ENCODE data around the gene TMEM238.
A peak's percentile ranks its signal among the peaks of the same experiment; 100 is the strongest.

TMEM238 gene

DNA sequence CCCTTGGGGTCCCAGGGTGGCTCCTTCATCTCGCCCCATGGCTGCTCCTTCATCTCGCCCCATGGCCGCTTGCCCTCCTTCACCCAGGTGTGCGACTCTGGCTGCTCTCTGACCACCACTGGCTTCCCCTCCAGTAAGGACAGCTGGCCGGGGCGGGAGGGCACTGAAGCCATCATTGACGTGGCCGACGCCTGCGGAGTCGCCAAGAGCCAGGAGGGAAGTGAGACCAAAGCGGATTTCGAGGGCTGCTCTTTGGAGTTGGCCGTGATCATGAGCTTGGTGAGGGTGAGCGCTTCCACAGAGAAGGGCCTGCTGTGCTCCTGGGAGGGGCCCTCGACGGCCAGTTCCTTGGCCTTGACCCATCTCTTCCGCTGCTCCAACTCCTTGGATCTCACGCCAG is 25.6 kb downstream of the TMEM238 start:
- no peak for DNase-seq (ENCODE audit: low read depth in 2 of 2)

DNA sequence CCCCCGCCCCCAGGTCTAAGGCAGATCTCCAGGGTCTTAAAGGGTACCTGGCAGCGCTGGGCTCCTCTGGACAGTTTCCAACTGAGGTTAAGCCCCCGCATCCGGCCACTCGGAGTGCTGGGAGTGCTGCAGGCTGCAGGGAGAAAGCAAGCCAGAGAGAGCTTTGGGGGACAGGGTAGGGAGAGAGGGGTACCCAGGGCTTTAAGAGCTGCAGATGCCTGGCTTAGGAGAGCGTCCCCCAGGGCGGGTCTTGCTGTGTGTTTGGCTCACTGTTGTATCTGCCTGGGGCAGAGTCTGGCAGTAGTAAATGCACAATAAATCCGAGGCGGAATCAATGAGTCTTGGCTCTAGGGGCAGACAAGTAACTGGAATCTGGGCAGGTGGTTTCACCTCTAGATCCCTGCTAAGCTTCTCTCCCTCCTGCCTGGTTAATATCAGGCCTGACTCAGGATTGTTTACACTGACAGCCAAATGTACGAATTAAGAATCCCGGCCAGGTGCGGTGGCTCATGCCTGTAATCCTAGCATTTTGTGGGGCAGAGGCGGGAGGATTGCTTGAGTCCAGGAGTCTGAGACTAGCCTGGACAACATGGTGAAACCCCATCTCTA is 28.8 kb downstream of the TMEM238 start:
- DNase-seq (ENCODE audit: low read depth in 2 of 2) = no peak

DNA sequence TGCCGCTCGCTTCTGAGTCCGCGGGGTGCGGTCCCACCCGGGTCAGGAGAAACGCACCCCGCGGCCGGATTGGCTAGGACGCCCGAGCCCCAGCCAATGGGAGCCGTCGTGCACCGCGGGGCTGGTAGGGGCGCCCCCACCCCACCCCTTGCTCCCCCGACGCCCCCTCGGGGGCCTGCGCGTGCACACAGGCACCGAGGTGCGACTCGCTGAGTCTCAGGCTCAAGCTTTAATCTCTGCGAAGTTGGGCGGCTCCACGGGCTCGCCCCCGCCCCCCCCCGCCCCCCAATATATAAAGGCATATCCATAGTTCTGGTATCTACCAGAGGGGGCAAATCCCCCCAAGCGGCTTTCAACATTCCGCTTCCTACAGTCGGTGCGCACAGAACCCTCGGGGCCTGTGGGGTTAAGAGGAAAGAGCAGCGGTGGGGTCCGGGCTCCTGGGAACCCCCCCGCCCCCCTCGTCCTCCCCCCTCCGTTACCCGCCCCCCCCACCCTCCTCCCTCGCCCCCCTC is 29.3 kb downstream of the TMEM238 start, which contains the start of gene COX6B2:
Gene COX6B2, minus strand, starts transcription at position 22 of the 515 bp plus-strand sequence. CDS start 198 bp downstream, outside the sequence.
- DNase-seq (ENCODE audit: low read depth in 2 of 2) = no peak

DNA sequence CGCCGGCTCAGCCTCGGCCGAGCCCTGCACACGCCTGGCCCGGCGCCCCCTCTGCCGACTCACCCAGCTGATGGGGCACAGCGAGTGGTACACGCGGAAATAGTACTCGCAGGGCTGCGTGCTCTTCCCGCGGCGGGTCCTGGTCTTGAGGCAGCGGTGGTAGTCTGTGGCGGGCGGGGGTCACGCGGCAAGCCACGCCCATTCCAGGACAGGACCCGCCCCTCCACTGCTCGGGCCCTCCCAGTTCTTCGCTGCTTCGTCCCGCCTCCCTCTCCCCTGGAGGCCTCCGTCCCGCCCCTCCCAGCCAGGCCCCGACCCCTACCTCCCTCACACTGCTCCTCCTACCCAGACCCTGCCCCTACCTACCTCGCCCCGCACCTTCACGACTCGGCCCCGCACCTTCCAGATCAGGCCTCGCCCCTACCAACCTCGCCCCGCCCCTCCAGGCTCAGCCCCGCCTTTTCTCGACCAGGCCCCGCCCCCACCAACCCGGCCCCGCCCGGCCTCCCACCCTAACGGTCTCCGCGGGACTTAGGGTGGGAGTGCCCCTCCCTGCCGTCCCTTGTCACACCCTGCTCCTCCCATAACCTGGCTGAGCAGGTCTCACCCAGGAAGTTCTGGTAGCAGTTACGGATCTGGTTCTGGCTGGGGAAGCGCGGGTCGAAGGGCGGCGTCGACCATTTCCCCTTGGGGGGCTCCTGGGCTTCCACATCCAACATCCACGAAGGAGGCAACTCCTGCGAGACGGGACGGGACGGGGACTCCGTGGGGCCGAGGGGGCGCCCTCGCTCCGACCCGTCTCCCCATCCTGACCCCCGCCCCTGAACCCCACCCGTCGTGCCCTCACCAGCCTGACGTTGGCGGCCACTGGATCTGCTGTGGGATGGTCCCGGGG is 30.0 kb downstream of the TMEM238 start:
- DNase-seq (ENCODE audit: low read depth in 2 of 2) = peak in 1 of 2 donors; percentile 23

DNA sequence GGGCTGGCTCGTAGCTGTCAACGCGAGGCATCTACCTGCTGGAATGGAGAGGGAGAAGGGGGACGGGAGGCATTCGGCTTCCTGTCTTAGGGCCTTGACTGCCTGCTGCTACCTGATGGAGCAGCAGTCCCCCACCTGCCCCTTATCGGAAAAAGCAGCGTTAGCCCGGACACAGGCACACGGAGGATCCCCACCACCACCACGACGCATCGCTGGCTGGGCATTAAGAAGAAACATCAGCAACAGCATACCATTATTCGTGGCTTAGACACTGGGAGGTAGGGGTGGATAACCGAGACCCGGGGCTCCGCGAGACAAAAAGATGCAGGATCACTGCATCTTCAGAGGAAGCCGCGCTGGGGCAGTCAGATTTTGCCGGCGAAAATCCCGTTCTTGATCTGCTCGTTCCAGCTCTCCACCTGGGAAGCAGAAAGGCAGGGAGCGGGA is 30.7 kb downstream of the TMEM238 start:
- no peak for DNase-seq (ENCODE audit: low read depth in 2 of 2)

DNA sequence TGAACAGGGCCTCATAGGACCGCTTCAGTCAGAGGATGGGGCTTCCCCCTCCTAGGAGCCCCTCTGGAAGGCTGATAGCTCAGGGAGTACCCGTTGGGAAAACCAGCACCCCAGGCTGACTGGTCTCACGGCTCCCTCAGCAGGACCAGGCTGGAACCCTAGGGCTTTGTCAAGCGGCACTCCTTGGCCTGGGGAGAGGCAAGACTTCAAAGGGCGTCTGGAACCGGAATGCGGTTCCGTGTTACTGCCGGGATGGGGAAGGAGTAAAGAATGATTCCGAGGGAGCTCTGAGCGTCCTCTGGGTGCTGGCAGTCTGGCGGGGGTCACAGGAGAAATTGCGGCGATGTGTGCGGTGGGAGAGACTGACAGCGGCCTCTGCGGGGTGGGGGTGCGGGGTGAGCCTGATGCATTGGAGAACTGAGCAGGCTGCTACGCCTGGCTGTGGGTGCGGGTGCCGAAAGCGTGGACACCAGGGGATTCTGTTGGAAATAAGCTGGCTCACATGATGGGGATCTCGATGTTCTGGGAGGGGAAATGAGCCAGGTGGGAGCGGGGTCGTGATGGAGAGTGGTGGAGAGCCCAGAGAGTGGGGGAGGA is 31.4 kb downstream of the TMEM238 start:
- DNase-seq (ENCODE audit: low read depth in 2 of 2) = no peak

DNA sequence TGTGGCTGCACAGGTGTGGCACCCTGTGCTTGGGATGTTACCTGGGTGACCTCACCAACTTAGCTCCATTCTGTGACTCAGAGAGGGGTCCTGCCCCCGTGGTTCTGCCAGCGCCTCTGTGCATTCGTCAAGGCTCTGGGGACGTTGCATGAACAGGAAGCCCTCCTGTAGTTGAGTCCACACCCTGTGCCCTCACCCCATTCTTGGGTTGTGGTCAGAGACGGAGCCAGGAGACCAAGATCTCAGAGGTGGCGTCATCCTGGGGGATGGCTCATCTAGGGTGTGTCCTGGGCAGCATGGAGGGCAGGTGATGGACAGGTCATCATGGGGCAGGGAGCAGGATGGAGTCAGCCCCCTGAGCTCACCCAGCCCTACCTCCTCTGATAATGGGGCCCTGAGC is 32.1 kb downstream of the TMEM238 start:
- DNase-seq (ENCODE audit: low read depth in 2 of 2) = no peak

DNA sequence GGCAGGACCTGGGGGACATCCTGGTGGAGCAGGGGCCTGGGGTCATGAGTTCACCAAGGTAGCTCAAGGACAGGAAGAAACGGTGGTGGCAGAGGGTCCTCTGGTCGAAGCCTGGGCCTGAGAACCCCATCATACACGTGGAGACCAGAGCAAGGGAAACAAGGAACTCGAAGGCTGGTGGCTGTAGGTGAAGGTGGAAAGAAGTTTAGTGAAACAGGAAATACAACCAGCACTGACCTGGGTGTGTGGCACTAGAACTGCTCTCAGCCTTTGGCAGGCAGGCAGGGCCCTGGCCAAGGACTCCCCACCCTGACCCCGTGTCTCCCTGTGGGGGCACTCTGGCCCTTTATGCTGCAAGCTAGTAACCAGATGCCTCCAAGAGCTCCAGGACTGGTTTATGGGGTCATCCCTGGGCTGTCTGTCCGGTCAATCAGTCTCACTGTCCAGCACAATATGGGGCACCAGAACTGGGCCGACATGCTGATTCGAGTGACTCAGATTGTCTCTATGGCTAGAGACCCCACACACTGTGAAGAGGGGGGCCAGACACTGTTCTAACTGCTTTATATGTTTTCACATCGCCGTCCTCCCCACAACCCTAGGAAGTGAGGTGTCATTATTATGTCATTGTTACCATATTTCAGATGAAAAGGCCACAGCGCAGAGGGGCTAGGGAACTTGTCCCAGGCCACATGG is 33.3 kb downstream of the TMEM238 start:
- no peak for DNase-seq (ENCODE audit: low read depth in 2 of 2)

DNA sequence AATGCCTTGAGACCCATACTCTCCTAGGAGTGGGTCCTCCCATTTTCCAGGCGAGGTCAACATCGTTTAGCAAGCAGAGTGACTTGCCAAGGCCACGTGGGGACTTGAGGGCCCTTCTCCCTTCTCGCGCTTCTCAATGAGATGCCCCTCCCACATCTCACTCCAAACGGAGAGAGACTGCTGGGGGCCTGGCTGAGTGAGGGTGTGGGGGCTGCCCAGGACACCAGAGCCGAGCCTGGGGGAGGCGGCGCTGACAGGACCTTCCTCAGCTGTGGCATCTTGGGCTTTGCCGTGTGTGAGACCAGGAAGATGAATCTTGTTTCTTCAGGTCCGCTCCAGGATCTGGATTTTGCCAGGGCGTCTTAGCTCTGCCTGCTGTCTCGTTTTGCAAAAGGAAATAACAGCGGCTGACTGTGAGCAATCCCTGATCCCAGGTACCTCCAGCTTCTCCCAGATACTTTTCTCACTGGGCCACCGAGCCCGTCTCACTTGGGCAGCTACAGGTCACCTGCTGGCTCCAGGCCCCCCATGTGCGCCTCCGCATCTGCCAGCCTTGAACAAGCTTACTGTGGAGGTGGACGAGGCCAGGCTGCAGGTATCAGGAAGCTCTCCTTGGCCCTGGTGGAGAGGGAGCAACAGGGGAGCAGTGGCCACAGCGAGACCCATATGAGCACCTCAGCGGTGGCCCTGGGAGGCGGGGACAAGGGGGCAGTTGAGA is 35.6 kb downstream of the TMEM238 start:
- no peak for DNase-seq (ENCODE audit: low read depth in 2 of 2)

DNA sequence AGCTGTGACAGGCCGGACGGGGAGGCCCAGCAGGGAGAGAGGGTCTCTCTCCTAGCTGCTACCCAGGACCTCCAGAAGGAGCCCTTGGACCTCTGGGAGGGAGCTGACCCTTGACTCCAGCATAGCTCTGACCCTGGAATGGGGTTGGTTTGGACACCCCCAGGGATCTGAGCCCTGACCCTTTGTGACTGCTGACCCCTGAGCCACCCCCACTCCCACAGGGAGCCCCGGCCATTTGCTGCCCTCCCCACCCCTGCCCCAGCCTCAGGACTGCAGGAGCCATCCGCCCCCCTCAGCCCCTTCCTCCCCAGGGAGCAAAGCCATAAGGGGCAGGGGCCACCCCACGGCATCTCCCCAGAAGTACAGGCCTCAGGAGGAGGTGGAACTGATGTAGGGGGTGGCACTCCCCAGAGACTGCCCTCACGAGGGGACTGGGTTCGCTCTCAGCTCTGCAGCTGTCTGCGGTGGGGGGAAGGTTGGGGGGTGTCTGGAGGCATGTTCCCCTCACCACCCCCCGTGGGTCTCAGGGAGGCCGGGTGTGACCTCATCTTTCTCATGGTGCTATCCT is 36.6 kb downstream of the TMEM238 start:
- no peak for DNase-seq (ENCODE audit: low read depth in 2 of 2)

DNA sequence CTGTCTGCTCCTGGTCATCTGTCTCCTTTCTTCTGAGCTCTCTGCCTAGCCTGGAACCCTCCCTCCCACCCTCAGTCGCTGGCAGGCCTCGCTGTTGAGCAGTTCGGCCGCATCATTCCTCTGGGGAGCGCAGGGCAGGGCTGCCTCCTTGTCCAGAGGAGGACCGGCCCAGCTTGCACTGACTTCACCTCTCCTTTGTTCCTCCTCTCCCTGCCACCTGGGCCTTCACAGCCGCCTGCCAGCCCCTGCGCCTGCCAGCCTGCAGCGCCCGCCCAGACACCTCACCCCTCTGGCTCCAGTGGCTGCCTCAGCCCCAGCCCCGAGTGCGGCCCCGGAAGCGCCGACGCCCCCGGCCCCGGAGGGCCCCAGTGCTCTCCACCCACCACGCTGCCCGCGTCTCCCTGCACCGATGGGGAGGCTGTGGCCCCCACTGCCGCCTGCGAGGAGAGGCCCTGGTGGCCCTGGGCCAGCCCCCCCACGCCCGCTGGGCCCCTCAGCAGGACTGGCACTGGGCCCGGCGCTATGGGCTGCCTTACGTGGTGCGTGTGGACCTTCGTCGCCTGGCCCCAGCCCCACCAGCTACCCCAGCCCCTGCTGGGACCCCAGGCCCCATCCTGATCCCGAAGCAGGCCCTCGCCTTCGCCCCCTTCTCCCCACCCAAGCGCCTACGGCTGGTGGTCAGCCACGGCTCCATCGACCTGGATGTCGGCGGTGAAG is 37.2 kb downstream of the TMEM238 start:
- no peak for DNase-seq (ENCODE audit: low read depth in 2 of 2)

DNA sequence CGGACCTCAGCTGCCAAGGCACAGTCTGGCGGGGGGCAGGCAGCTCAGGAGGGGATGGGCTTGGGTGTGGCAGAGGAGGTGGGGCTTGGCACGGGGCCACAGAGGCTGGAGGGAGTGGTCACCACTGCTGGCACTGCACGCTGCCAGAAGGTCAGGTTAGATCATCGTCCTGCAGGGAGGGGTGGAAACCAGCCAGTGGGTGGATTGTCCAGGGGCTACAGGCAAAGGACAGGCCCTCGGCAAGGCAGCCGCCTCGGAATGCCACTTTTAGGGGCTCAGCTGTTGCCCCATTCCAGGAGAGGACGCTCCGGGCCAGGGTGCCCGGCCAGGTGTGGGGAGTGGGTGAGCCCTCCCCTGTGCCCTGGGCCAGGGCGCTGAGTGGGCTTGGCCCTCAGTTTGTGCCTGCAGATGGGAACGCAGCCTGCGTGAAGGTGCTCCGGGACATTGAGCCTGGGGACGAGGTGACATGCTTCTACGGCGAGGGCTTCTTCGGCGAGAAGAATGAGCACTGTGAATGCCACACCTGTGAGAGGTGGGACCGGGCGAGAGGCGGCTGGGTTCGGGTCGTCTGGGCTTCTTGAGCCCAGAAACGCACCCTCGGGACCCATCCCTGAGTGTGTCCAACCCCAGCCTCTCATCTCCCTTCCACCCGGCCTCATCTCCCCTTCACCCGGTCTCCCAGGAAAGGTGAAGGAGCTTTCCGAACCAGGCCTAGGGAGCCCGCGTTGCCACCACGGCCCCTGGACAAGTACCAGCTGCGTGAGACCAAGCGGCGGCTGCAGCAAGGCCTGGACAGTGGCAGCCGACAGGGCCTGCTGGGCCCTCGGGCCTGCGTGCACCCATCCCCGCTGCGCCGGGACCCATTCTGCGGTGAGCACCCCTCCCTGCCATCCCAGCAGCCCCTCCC is 38.0 kb downstream of the TMEM238 start:
- no peak for DNase-seq (ENCODE audit: low read depth in 2 of 2)

DNA sequence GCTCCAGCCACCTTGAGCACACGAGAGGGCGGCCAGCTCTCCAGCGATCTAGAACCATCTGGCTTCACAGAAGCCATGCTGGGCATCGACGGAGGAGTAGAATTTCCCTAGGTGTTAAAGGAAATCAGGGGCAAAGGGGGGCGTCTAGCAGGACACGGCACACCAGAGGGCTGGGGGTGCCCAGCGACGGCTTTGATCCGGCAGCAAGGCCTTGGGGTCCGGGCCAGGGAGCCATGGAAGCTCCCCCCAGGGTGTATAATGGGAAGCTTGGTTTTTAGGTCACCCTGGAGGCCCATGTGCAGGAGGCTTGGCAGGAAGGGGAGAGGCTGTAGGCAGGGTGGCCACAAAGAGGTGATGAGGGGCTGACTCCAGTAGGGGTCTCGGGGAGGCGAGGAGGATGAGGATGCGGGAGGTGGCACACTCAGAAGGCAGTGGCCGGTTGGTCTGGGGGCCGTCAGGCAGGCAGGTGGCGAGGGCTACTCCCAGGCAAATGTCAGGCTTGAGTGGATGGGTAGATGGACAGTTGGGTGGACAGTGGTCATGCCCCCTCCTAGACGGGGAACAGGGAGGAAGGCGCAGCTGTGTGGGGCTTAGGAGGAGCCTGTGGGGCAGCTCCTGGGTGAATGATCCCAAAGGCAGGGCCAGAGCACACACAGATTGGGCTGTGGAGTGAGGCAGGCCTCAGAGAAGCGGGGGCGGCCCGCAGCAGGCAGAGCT is 38.8 kb downstream of the TMEM238 start:
- no peak for DNase-seq (ENCODE audit: low read depth in 2 of 2)

DNA sequence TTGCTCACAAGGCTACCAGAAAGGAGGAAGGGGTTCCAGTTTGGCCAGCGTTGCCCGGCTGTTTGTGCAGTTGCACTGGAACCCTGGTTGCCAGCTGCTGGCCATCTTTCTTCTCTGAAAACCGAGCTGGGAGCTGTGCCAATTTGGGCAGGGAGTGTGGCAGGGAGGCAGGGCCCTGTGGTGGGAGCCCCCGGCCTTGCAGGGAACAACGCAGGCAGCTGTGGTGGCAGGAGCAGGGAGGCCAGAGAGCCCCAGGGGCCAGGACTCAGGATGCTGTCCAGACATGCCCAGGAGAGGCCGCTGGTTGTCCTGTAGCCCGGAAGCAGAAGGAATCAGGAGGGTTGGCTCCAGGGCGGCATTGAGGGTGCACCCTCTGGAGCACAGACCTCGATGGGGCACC is 39.6 kb downstream of the TMEM238 start:
- no peak for DNase-seq (ENCODE audit: low read depth in 2 of 2)

DNA sequence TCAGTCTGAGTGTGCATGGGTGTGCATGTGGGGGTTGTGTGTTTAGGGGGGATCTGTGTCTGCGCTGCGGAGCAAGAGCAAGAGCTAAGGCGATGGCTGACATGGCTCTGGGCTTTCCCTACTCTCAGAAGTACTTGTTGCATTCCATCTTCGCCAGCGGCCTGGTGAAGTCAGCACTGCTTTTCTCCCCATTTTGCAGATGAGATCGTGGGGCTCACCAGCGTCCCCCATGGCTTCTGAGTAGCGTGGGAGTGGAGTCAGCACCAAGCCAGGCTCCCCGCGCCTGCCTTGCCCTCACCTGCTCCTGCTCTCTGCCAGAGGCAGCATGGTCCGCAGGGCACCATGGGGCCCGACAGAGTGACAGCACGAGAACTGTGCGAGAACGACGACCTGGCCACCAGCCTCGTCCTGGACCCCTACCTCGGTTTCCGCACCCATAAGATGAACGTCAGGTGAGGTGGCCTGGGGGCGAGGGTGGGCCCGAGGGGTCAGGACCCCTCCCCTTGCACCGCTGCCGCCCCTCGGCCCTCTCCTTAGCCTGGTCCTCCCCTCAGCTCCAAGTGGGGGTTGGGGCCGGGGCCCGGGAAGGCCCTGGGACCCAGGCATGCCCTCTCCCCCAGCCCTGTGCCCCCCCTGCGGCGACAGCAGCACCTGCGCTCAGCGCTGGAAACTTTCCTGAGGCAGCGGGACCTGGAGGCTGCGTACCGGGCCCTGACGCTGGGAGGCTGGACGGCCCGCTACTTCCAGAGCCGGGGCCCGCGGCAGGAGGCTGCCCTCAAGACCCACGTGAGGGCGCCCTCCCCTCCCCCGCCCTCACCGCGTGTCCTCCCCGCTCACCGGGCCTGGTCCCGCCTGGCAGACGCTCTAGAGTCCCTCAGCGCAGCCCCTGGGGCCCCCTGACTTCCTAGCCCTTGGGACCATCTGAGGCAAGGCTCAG is 42.2 kb downstream of the TMEM238 start:
- no peak for DNase-seq (ENCODE audit: low read depth in 2 of 2)

DNA sequence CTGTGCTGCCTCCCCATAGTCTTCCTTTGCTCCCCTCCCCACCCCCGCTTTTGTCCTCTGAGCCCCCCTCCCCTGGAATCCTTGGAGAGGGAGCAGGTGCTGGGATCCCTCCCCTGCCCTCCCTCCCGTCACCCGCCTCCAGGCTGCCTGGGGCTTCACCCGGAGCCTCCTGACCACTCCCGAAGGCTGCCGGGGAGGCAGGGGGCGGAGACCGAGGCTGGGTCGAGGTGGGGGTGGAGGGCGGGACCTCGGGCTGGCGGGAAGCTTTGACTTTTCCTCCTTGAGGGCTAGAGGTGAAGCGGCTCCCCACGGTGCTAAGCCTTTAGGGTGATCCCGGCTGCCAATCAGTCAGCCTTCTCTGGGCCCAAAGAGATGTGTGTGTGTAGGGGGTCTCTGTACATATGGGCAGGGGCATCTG is 42.9 kb downstream of the TMEM238 start:
- peak in 1 of 2 donors; percentile 18 for DNase-seq (ENCODE audit: low read depth in 2 of 2)

DNA sequence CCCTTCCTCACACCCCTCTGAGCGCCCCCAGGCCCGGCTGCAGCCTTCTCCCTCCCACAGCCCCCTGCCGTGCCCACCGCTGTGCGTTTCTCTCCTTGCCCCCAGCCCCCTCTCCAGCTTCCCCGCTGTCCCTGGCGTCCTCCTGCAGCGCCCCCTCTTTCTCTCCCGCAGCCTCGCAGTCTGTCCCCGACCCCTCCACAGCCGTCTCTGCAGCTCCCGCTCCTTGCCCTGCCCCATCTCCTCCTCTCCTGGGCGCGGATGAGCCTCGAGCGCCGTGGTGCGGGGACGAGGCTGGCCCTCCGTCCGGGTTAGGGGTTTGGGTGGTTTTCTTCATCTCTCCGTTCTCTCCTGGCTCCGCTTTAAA is 43.3 kb downstream of the TMEM238 start:
- DNase-seq (ENCODE audit: low read depth in 2 of 2) = no peak

Measured in stimulated activated CD8-positive, alpha-beta memory T cell treated with anti-CD3 and anti-CD28 coated beads, Interleukin-15, amount 100 ng/mL, for 4 hours (primary cell).